IMR-90 (cell line): ENCODE results near the gene PSMA6.

Experiments
- CEBPB ChIP-seq: IDR thresholded peaks from 2 replicates; pipeline ENCODE4 v1.6.1; 2012; ENCODE audit warnings: low read depth, low read length, improper control_type of control experiment
- POLR2A ChIP-seq: IDR thresholded peaks from 2 replicates; pipeline ENCODE4 v1.6.1; 2012; ENCODE audit warnings: mild to moderate bottlenecking, low read depth, low read length
- RAD21 ChIP-seq: IDR thresholded peaks from 2 replicates; pipeline ENCODE4 v1.6.1; 2012; ENCODE audit warnings: low read length, improper control_type of control experiment
- RFX5 ChIP-seq: IDR thresholded peaks from 2 replicates; pipeline ENCODE4 v1.8.0; 2012; ENCODE audit warnings: low read depth, mild to moderate bottlenecking, low read length, moderate library complexity
- SMC3 ChIP-seq: fragments of 150-350 bp; IDR thresholded peaks from 2 replicates; pipeline ENCODE4 v1.6.1; 2016; ENCODE audit warnings: low read depth, mild to moderate bottlenecking, antibody characterized with exemption, low read length, moderate library complexity
- USF2 ChIP-seq: fragments of 150-350 bp; IDR thresholded peaks from 2 replicates; pipeline ENCODE4 v1.6.1; 2017; ENCODE audit warnings: mild to moderate bottlenecking, antibody characterized with exemption, low read length, low read depth
- TF ChIP-seq, protein P1 (sequence below): conservative IDR thresholded peaks from 2 replicates; pipeline ENCODE4 v1.5.1; 2012; ENCODE audit warnings: mild to moderate bottlenecking, low read depth, low read length, improper control_type of control experiment

- TF ChIP-seq, protein P1, sequence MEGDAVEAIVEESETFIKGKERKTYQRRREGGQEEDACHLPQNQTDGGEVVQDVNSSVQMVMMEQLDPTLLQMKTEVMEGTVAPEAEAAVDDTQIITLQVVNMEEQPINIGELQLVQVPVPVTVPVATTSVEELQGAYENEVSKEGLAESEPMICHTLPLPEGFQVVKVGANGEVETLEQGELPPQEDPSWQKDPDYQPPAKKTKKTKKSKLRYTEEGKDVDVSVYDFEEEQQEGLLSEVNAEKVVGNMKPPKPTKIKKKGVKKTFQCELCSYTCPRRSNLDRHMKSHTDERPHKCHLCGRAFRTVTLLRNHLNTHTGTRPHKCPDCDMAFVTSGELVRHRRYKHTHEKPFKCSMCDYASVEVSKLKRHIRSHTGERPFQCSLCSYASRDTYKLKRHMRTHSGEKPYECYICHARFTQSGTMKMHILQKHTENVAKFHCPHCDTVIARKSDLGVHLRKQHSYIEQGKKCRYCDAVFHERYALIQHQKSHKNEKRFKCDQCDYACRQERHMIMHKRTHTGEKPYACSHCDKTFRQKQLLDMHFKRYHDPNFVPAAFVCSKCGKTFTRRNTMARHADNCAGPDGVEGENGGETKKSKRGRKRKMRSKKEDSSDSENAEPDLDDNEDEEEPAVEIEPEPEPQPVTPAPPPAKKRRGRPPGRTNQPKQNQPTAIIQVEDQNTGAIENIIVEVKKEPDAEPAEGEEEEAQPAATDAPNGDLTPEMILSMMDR, result no peak
- no peak for TF ChIP-seq CEBPB
- no peak for TF ChIP-seq RFX5
- TF ChIP-seq POLR2A, result no peak
- no peak for TF ChIP-seq USF2
- no peak for TF ChIP-seq RAD21
- no peak for TF ChIP-seq SMC3
Observed at GRCh38 chr14:35343702-35344101, 51.5 kb downstream of the PSMA6 start.
